ENCODE data around the gene INTS1.

INTS1 gene

DNA sequence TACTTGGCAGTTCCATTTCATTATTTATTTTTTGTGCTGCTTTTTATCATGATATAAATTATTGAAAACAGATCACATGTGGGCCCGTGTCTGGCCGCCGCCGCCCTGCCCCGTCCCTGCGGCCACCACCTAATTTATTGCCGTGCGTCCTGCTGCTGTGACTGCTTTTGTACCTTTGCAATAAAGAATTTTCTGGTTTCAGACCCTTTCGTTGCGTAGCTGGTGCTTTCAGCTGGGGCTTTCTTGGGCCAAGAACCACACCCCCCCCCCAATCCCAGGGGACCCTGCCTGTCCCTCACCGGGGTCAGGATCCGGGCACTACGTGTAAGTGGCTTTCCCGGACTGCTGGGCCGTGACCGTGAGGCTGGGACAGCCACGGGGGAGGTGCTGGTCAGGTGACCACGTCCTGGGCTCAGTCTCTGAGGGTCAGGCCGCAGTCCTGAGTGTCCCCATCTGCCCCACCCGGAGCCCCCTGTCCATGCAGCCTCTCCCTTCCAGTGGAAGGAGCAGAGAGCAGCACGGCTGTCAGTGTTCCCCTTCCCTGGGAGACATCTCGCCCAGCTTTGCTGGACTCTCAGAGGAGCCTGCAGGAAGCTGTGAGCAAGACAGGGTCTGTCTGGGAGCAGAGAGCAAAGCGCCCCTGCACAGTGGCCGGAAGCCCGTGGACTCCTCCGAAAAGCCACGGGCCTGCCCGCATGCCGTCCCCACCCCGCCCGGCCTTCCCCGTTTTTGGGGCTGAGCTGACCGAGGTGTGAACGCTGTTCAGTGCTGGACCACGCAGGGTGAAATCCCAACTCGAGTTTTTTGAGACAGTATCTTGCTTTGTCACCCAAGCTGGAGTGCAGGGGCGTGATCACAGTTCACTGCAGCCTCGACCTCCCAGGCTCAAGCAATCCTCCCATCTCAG, 38.9 kb upstream of the INTS1 start:
- DNase-seq: no peak

DNA sequence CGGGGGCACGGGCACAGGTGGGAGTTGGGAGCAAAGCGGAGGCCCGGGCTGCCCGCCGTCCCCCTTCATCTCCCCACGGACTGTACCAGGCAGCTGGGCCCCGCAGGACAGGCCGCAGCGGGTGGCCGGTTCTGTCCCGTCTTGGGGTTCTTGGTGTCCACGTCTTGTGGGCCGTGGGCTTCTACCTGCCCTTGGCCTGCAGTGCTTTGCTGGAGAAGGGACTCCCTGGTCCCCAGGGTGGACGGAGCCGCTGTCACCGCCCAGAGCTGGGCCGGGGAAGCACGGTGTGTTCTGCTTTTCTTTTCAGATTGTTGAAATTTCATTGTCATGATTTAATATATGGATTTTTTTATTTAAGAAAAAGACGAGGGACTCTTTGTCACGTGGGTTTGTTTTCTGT, 38.1 kb upstream of the INTS1 start:
- DNase-seq: no peak

DNA sequence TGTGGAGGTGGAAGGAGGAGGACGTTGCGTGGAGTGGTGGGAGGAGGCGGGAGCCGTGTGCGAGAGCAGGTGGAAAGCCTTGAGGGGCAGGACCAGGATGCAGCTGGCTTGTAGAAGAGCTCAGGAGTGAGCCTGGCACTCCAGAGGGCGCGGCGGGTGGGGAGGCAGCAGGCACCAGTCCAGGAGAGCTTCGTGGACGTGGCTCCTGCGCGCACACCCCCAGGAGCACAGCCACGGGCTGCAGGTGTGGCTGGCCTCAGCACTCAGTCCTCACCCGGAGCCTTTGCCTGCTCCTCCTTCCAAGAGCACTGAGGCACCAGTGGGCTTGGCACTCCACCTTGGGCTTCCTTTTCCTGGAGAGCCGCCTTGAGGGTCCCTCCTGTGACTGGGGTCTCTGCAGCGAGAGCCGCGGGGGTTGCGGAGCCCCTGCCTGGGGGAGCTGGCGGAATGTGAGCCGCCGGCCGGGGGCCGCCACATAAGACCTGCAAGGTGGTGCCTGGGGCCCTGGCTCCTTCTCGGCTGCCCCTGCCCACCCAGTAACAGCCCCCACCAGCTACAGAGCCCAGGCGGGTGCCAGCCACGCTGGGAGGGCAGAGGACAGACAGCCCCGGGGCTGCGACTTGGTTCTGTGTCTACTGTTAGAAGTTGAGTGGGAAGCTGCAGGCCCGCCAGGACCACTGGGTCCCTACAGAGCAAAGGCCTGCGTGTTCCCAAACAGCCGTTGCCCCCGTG, 37.4 kb upstream of the INTS1 start:
- no peak for DNase-seq

DNA sequence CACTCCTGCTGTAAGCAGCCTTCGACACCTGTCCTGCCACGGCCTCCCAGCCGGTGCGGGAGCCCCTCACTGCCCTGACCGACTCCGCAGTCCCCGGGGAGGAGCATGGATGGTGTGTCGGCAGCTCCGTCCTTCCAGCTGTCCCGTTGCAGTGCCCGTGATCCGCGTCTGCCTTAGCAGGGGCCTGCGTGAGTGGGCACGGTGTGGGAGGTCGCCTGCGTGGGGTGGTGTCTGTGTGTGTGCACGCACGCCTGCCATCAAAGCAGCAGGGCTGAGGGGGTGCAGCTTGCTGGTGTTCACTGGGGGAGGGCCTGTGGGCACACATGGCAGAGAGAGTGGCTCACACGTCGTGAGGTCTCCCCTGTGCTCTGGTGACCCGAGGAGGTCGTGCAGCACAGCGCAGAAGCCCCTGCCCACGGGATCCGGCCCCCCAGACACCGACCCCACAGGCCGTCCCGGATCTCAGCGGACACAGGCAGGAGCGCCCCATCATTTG, 36.6 kb upstream of the INTS1 start:
- DNase-seq: no peak

DNA sequence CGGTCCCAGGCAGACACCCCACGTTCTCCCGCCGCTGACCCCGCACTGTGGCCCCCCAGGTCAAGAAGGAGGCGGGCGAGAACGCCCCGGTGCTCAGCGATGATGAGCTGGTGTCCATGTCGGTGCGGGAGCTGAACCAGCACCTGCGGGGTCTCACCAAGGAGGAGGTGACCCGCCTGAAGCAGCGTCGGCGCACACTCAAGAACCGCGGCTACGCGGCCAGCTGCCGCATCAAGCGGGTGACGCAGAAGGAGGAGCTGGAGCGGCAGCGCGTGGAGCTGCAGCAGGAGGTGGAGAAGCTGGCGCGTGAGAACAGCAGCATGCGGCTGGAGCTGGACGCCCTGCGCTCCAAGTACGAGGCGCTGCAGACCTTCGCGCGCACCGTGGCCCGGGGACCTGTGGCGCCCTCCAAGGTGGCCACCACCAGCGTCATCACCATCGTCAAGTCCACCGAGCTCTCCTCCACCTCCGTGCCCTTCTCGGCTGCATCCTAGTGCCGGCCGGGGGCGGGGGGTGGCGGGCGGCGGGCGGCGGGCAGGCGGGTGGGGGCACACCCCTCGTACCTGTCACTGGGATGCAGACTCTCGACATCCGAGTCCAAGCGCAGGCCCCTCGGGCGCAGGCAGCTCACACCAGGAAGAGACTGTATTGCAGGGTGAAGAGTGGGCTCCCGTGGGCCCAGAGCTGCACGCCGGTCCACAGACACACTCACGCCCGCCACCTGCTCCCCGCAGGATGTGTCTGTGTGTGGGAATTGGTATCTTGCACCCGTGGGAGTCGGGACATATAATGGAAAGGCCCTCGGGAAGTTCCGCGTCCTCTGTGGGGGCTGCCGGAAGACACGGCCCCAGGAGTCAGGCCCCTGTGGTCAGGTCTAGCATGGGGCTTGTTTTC, 35.9 kb upstream of the INTS1 start:
- no peak for DNase-seq

DNA sequence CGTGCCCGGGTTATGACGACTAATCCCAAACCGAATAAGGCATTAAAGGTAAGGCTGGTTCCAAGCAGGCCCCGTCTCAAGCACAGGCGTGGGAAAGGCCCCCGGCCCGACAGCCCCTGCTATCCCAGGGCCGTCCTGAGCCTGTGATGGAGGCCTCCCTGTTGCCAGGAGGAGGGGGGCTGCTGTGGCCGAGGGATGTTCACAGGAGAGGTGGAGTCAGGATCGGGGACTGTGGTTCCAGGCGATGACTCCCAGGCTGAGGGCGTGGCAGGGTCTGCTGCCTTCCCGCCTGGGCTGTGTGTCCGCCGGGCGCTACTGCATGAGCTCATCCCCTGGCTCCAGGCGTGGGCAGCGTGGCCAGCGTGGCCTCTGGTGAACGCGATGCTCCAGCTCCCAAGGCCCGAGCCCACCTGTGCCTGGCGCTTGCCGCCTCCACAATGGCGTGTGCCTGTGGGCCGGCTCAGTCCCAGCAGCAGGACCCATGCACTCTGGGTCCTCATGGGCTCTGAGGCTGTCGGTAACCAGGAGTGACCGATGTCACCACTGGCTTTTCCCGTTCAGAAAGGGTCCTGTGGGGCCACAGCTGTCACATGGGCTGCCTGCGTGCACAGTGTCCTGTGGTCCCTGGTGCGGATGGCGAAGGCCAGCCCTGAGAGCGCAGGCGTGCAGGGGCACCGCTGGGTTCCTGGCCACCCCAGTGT, 35.1 kb upstream of the INTS1 start:
- DNase-seq: no peak

DNA sequence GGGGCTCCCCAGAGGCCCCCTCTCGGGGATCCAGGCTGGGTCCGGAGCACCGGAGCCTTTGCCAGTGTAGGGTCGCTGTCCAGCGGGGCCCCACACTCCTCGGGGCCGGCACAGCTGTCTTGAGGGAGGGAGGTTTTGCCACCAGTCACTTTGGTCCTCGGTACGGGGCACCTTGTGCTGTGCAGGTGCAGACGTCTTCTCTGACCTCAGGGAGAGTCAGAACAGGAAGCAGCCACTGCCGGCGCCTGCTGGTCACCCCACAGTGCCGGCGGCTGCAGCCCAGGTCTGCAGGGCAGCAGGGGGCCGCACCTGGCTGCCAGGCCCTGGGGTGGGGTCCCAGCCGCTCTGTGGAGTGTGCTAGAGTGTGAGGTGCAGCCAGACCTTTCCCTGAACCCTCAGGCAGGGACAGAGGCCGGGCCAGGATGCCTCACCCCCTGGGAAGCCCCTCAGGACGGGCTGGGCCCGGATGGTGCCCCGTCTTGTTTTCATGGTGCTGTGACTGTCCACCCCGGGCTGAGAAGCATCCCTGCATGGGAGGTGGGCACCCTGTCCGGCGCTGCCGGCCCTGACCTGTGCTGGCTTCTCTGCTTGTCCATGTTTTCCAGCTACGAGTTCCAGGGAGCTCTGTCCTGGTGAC, 34.5 kb upstream of the INTS1 start:
- DNase-seq: peak; percentile 26

DNA sequence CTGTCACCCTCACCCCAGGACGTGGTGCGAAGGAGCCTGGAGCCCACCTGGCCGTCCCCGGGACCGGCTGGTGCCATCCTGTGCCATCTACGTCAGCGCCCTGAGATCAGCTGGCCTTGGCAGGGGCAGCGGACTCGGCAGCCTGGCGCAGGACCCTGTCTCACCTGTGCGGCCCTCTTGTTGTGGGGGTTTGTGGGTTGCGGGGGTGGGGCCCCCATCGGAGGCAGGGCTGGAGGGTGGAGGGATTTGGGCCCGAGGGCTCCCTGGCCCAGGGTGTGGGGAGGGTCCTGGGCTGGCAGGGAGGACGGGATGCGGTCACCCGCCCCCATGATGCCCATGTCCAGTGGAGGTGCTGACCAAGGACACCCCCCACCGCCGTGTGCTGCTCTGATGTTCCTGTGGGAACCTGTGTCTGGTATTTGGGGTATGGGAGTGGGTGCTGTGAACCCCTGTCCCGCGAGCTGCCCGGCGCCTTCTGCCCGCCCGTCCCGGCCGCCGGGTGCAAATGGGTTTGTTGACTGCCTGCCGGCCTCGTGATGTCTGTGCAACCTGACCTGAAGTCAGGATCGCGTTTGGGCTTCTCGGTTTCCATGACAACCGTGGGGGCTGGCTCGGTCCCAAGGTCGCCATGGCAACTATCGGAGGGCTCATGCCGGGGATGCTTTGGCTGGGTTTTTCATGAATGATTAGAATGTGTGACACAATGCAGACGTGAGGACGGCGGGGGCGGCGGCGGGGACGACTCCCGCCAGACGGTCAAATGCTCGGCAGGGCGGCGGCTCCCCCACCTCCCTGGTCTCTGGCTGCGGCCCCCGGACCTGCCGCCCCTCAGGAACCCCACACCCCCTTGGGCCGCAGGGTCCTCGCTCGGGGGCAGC, 33.6 kb upstream of the INTS1 start:
- DNase-seq: peak; percentile 51

DNA sequence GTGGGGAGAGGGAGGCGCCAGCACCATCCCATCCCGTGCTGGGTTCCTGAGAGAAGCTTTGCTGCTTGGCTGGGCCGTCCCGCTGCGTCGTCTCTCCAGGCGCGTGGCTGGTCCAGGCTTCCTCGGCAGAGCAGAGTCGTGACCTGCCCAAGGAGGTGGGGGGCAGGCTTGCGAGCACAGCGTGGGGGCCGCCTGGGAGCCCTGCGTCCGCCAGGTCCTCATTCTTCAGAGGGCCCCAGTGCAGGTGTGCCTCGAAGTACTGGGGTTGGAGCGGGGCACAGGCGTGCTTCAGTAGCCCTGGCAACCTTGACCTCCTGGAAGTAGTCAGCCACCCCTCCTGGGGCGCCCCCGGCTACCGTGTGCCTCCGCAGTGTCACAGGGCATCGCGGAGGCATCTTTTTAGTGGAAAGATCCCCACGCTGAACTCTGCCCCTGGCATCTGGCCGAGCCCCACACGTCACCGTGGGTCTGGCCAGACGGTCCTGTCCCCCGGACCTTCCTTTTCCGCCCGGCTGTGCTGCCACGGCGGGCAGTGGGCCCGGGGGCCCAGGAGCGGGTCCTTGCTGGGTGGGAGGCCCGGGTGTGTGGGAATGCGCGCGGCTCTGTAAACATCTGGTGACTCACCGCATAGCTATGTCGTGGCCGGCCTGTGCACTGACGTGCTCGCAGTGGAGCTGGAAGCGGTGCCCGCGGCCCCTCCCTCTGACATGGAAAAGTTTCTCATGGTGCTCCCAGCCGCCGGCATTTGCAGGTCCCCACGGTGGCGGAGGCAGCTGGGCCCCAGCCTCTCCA, 32.8 kb upstream of the INTS1 start:
- no peak for DNase-seq

DNA sequence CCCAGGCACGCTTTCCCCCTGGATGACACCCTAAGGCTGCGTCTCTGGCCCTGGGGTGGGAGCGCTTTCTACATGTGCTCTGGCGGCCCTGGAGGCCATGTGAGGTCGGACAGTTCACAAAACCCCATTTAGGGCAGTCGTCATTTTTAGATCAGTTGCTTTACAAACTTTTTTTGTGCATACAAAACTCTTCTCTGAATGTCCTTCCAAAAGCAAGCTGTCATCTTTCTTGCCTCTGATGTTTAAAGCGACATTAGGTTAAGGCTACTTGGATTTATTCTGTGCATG, 32.2 kb upstream of the INTS1 start:
- DNase-seq: no peak

DNA sequence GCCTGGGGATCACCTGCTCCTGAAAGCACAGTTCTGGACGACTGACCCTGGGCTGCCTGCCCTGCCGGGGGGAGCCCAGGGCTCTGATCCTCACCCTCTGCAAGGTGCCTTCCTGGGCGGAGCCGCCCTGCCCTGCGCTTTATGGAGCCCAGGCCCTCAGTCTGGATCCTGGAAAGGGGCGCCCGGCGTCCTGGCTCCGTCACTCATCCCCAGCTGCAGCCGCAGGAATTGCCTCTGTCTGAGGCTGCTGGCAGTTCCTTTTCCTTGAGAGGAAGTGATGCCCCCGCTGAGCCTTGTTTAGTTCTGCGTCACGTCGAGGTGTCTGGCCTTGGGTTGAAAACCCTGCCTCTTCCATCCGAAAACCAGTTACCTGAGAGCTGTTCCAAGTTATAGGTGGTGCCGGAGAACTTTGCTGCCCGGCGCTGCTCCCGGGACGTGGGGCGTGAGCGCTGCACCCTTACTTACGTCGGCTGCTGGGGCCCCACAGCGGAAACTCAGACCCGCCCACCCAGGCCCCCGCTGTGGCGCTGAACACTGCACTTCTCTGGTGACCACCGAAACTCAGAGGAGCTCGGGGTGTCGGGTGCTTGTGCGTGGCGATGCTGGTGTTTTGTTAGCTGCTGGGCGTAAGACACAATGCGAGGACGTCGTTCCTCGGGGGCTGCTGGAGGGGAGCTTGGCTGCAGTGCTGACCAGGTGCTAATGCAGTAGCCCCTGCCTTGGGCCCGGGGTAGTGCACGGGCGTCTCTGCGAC, 31.7 kb upstream of the INTS1 start:
- DNase-seq: no peak

DNA sequence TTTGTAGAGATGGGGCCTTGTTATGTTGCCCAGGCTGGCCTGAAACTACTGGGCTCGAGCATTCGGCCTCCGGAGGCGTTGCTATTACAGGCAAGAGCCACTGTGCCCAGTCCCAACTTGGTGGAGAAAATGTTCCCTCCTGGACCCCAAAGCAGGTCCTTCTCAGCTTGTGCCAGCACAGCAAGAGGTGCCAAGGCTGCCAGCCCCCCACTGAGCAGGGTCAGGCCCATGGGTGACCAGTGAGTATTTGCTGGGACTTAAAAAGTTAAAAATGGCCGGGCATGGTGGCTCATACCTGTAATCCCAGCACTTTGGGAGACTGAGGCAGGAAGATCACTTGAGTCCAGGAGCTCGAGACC, 30.9 kb upstream of the INTS1 start:
- no peak for DNase-seq

DNA sequence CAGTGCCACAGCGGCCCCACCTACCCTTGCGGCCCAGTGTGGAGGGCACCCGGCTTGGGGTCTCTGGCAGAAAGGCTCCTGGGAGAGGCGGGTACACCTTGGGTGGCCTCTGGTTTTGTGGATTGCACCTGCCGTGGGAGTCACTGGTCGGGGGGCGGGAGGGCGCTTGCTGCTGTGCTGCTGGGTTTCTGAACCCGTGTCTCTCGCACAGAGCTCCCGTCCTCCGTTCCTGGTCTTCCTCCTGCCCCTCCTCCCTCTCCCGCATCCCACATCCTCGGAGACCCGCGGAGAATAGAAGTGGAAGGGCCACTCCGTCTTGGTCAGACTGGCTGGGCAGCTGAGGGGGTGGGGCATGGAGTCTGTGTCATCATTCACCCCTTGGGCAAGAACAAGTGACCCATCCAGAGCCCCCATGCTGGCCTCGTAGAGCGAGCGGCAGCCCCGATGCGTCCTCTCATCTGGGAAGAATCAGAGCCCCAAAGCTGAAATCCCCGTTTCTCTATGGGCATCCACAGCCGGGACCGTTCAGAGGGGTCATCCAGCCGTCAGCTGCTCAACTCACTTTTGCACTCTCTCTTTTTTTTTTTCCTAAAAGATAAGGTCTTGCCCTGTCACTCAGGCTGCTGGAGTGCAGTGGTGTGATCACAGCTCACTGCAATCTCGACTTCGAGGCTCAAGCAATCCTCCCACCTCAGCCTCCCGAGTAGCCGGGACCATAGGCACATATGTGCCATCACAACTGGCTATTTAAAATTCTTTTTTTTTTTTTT, 30.3 kb upstream of the INTS1 start:
- no peak for DNase-seq

DNA sequence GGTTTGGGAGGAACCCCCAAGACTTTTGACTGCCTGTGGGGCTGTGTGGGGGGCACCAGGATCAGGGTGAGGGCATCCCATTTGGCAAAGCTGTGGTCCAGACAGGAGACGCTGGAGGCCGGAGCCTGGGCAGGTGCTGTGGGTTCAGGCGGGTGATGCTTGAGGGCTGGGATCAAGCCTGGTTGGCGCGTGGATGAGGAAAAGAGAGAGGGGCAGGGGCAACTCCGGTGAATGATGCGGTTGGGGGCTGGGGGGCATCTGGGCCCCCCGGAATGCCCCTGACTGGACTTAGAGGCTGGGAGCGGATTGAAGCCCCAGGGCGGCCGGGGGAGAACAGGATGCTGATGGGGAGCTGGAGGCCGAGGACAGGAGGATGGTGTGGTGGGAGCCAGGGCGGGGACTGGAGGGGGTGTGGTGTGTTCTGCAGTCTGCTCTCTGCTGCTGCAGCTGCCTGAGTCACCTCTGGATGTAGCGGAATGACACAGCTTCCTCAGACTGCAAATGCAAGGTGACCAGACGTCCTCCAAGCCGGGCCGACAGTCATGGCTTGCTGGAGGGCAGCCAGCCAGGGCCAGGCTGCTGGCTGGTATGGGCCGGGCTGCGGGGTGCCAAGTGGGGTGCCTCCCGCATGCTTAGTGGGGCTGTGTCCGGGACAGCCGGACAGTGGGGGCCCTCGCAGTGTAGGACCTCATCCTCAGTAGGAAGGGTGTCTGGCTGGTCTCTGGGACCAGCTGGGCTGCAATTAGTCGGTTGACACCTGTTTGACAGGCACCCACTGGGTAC, 29.5 kb upstream of the INTS1 start:
- DNase-seq: no peak

DNA sequence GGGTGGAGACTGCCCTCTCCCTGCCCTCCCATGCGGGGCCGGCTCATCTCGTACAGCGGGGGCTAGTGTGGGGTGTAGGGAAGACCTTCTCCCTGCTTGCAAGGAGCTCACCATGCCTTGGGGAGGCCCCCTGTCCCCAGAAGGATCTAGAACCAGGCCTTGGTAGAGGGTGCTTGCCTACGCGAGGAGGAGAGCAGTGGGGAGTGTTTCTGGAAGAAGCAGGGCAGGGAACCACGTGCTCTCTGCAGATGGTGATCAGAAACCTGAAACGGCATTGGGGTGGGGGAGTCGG, 29.0 kb upstream of the INTS1 start:
- no peak for DNase-seq

DNA sequence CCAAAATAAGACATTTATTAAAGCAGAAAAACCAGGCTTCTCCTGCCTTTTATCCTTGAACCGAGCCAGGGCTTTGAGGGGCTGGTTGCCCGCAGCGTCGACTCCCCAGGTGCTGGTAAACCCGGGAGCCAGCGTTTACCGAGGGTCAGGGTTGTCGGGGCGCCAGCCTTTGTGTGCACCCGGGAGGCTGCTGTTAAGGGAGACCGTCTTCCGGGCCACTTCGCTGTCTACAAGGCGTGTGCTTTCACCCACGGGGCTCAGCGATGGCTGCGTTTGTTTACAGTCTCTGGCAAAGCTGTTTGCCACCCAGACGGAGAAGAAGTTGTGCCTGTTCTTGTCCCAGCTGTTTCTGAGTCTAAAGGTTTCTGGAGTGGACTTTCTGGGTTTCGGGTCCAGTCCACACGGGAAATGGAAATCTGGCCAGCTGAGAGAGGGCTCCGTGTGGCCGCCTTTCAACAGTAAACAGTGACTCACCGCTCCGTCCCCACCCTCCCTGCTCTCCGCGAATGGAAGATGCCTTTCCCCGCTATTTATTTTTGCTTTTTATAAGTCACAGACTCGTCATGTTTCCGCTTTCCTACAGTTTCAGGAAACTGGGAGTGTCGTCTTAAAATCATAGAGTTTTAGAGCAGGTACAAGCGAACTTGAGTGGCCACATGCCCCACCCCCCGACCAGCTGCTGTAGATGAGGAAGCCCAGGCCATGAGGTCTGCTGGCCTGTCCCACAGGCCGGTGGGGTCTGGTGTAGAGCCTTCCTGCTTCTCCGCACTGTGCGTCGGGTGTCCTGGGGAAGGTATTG, 28.5 kb upstream of the INTS1 start:
- DNase-seq: no peak

DNA sequence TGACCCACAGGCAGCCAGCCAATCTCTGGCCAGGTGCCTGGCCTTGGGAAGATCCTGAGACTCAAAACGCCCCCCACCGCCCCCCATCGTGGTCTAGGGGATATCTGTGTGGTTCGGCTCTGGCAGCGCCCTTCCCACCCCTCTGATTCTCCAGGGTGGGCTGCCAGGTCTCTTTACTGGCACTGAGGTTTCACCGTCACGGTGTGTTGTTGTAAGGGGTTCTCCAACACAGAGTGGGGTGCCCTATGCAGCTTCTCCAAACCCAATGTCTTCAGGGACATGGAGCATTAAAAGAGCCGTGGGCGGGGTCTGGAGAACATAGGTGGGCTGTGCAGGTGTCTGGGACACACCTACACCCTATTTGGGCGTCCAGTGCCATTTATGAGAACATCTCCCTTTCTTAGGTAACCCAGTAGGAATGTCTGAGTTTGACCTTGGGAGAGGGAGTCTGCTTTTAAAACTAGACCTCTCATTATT, 27.8 kb upstream of the INTS1 start:
- no peak for DNase-seq
